Spleen (tissue), 11 donors: ENCODE results near the gene SLC38A11. TPM values are rescaled to one million over a fixed set of nuclear protein-coding genes. Genes with fewer than 3 reads are reported as not detected.
"Not testable (repeated sequence)": the region's sequence is repeated elsewhere in the genome, so short reads cannot be mapped to it uniquely, and the experiment has no call there.

Source experiments
- DNase-seq: peaks from one replicate; pipeline ENCODE4 v3.0.0-alpha.2; 2020
- H3K27ac ChIP-seq, 8 donors: fragments of 200-600 bp; sonication (generic) in 7 of 8; 1 replicate in 4 of 8; 2 replicates in 4 of 8; pipeline versions ENCODE4 v1.5.0 to v1.8.0; 2016 to 2021; ENCODE audit warnings: inconsistent platforms in 4 of 8, mild to moderate bottlenecking in 4 of 8, moderate library complexity in 1 of 8
- H3K27me3 ChIP-seq, 7 donors: fragments of 200-600 bp; sonication (generic) in 6 of 7; replicated peaks in 1 of 7; 1 replicate in 4 of 7; 2 replicates in 3 of 7; pipeline versions ENCODE4 v1.5.0 to v1.8.0; 2016 to 2021; ENCODE audit warnings: inconsistent platforms in 3 of 7, mild to moderate bottlenecking in 1 of 7
- H3K36me3 ChIP-seq, 6 donors: fragments of 200-600 bp; sonication (generic) in 5 of 6; 1 replicate in 4 of 6; 2 replicates in 2 of 6; pipeline versions ENCODE4 v1.5.0 to v1.8.0; 2016 to 2021; ENCODE audit warnings: inconsistent platforms in 2 of 6
- H3K4me1 ChIP-seq, 6 donors: fragments of 200-600 bp; sonication (generic) in 5 of 6; 1 replicate in 3 of 6; 2 replicates in 3 of 6; pipeline versions ENCODE4 v1.5.0 to v1.8.0; 2016 to 2021; ENCODE audit warnings: inconsistent platforms in 3 of 6
- H3K4me3 ChIP-seq, 8 donors: fragments of 200-600 bp; sonication (generic) in 7 of 8; 1 replicate in 4 of 8; 2 replicates in 4 of 8; pipeline versions ENCODE4 v1.5.0 to v1.8.0; 2016 to 2021; ENCODE audit warnings: inconsistent platforms in 4 of 8, mild to moderate bottlenecking in 4 of 8, moderate library complexity in 2 of 8
- H3K9me3 ChIP-seq, 8 donors: fragments of 200-600 bp; sonication (generic) in 7 of 8; 1 replicate in 4 of 8; 2 replicates in 4 of 8; pipeline versions ENCODE4 v1.5.0 to v1.8.0; 2016 to 2021; ENCODE audit warnings: inconsistent platforms in 4 of 8
- POLR2A ChIP-seq, 3 donors: fragments of 450-650 bp; IDR thresholded peaks; one replicate each; pipeline ENCODE4 v1.5.1; 2017; ENCODE audit warnings: antibody characterized with exemption in 3 of 3, mild to moderate bottlenecking in 1 of 3
- POLR2AphosphoS5 ChIP-seq, 3 donors: sonication (generic); formaldehyde crosslinking; IDR thresholded peaks; one replicate each; pipeline ENCODE4 v1.5.1; 2017; ENCODE audit warnings: antibody characterized with exemption in 3 of 3
- WGBS, 5 donors: extraction: QIAGEN DNeasy Blood & Tissue Kit in 3 of 5; methylation state at CpG; one replicate each; pipeline versions ENCODE4 v1.1.5 to v1.1.7; 2013 to 2018; 5-methylcytosine and 5-hydroxymethylcytosine counted together
- intact Hi-C: fragments of 100-400 bp; cut with DNase I; formaldehyde crosslinking; loops from one replicate; pipeline ENCODE4 v1.15.0; 2023; ENCODE audit warnings: low total_unique reads
- polyA plus RNA-seq, 3 donors: library from polyadenylated mRNA; stranded (reverse); fragments of 200-250 nt; gene quantifications; one replicate each; pipeline ENCODE4 v1.2.1, GENCODE V29; 2013
- total RNA-seq, 7 donors: library from RNA; depleted of rRNA in 3 of 7; stranded (reverse); fragments of >200 nt in 3 of 7; fragmentation: NEBNext Ultra II Directional in 4 of 7; extraction: Animal tissue kit (Norgen Biotek cat#: 25700) in 4 of 7; gene quantifications; one replicate each; pipeline versions ENCODE4 v1.1.0 to v1.2.1, GENCODE V29; 2016 to 2021
- TF ChIP-seq, protein P1 (sequence below), 11 experiments: fragments of 200-600 bp in 7 of 11; fragments of 450-650 bp in 4 of 11; sonication (generic) in 4 of 11; IDR thresholded peaks in 8 of 11; conservative IDR thresholded peaks in 3 of 11; 1 replicate in 7 of 11; 2 replicates in 4 of 11; pipeline versions ENCODE4 v1.4.0 to v1.8.0; 2016 to 2021; ENCODE audit warnings: antibody characterized with exemption in 11 of 11, inconsistent platforms in 4 of 11, mild to moderate bottlenecking in 1 of 11
- donor health status: healthy with polysubstance abuse.
- donor health status: DM: no; HTN: no; CAD: no; lungs with moderate emphysema.
- donor health status: DM: no; HTN: no; CAD: no.
- donor health status: Bipolar disorder and iron deficiency.
- donor health status: healthy.
- donor health status: DM: no; HTN: no; CAD: no.
- donor health status: DM: yes; HTN: yes; CAD: no.

SLC38A11 gene
- total and polyA plus RNA-seq, 10 donors: 5.8 to 48.6 (median 24.5) TPM

DNA sequence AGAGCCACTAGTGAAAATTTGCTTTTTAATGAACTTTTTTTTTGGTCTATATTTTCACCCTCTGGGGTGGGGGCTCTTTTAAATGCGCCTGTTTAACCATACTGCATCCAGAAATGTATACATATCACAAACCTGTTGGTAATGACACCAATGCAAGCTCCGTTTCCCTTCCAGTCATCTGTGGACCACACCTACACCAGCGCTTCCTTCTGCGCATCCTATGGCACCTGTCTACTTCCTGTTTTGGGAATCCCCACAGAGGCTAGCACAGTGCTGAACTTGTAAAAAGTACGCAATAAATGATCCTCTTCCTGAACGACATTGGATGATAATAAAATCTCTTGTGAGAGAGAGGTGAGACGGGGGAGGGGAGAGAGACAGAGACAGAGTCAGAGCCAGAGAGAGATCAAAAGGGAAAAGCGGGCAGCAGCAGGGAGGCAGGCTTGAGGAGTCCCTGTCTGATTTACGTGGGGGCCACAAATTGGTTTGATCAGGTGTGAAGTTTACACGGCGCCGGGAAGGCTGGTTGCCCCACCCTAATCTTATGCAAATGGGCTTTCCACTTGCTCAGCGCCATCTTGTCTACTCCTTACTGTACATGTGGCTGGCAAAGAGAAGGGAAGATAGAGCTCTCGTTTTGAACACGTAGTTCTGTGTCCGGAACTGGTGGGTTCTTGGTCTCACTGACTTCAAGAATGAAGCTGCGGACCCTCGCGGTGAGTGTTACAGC lies 38.1 kb upstream of the SLC38A11 start:
- peak; percentile 57 for DNase-seq
- intact Hi-C loops: no loop called here
- Histone ChIP-seq H3K27me3 (no peaks in the 10 kb centered on the region), H3K9me3 (no peaks in the 10 kb centered on the region), H3K36me3 (no peaks in the 10 kb centered on the region), H3K4me1 (peaks cover 0 to 35% (median 14%) of the 10 kb centered on the region in 6 donors), H3K27ac (peak overlapping the region in 2 of 8 donors; percentile 73 to 83), H3K4me3 (no peak overlapping the region)
- 73 to 83% (median 80%) methylated on average over 19 of the region's 19 CpGs for WGBS, 5 donors
- TF ChIP-seq, protein P1, sequence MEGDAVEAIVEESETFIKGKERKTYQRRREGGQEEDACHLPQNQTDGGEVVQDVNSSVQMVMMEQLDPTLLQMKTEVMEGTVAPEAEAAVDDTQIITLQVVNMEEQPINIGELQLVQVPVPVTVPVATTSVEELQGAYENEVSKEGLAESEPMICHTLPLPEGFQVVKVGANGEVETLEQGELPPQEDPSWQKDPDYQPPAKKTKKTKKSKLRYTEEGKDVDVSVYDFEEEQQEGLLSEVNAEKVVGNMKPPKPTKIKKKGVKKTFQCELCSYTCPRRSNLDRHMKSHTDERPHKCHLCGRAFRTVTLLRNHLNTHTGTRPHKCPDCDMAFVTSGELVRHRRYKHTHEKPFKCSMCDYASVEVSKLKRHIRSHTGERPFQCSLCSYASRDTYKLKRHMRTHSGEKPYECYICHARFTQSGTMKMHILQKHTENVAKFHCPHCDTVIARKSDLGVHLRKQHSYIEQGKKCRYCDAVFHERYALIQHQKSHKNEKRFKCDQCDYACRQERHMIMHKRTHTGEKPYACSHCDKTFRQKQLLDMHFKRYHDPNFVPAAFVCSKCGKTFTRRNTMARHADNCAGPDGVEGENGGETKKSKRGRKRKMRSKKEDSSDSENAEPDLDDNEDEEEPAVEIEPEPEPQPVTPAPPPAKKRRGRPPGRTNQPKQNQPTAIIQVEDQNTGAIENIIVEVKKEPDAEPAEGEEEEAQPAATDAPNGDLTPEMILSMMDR (IDR thresholded peaks at IDR 0.05 in 8 of 11, conservative IDR thresholded peaks at IDR 0.05 in 3 of 11): no peak
- no peak for TF ChIP-seq POLR2A (IDR thresholded peaks at IDR 0.05)
- no peak for TF ChIP-seq POLR2AphosphoS5 (IDR thresholded peaks at IDR 0.05)

DNA sequence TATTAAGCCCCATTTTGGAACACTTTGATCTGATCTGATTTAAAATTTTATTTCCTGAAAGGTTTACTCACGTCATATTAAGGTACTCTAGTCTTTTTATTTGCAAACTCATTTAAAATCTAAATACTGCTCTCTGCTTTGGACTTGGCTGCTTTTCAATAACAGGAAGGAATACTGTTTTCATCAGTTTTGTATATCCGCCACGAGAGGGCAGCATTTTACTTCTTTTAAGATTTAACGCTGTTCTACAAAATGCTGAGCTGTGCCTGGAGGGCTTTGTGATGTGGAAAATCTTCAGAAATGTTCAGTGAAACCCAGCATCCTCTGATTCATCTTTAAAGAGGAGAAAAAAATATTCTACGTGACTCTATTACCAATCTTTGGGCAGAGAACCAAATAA lies 37.5 kb upstream of the SLC38A11 start:
- WGBS, 5 donors: 0 to 2% (median 1%) methylated on average over 5 of the region's 5 CpGs
- TF ChIP-seq, protein P1 (IDR thresholded peaks at IDR 0.05 in 8 of 11, conservative IDR thresholded peaks at IDR 0.05 in 3 of 11): peak in 8 of 11 experiments; percentile 40 to 68 (median 62)
- TF ChIP-seq POLR2AphosphoS5 (IDR thresholded peaks at IDR 0.05) (no peak), POLR2A (IDR thresholded peaks at IDR 0.05) (no peak)
- intact Hi-C loops: no loop called here

DNA sequence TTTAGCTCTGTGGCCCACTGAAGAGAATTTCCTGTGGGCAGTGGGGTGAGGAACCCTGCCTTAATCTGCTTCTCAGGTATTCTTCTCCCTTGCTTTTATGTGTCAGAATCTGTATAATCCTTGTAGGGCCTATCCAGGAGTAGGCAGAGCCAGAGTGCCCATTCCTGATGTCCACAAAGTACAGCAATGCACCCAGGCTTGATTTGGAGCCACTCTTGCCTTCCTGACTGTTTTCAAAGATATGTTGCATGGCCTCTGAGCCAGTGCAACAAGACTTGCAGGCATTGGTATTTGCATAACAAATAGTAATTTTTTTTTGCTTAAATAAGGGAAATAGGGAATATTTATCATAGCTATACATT lies 36.7 kb upstream of the SLC38A11 start:
- H3K27me3 ChIP-seq, H3K4me3 ChIP-seq, intact Hi-C loops, H3K36me3 ChIP-seq, H3K9me3 ChIP-seq: not testable (repeated sequence)
- H3K4me1 ChIP-seq: peaks cover 0 to 36% (median 14%) of the 10 kb centered on the region in 6 donors
- H3K27ac ChIP-seq: peak overlapping the region in 7 of 8 donors; percentile 45 to 83 (median 71)
- peak; percentile 54 for DNase-seq

More for the DNA sequence above, 37.5 kb upstream of the SLC38A11 start:
- Histone ChIP-seq H3K27me3 (no peaks in the 10 kb centered on the region), H3K9me3 (no peaks in the 10 kb centered on the region), H3K36me3 (no peaks in the 10 kb centered on the region), H3K4me3 (no peak overlapping the region), H3K4me1 (peaks cover 0 to 36% (median 14%) of the 10 kb centered on the region in 6 donors), H3K27ac (peak overlapping the region in 5 of 8 donors; percentile 45 to 83 (median 73))
- no peak for DNase-seq

DNA sequence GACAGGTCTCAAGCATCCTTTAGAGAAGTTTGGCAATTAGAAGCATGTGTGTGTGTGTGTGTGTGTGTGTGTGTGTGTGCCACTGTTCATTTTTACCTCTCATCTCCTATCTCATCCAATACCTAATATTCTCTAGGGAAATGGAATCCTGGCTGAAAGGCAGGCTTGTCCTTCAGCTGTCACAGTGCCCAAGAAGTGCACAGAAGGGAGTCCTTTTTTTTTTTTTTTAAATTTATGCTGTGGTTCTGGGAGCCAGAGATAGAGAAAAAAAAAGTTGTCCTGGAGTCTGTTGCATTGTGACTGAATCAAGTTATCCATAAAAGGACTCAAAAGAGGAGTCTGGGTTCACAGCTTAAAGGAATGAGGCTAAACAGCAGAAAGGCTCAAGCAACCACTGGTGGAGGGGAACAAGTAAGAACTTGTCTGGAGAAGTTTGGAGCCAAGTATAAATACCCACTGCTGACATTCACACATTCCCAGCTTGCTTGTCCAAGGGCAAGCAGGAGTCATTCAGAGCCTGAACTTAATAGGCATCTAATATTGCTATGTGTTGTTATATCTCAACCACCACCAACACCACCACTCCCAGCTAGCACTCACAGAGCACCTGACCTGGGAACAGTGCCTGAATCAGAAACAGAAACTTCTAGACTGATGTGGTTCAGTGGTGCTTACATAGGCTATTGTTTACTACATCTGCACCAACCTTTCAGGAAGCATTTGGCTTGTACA lies 36.2 kb upstream of the SLC38A11 start:
- H3K27me3 ChIP-seq, intact Hi-C loops, H3K36me3 ChIP-seq, H3K4me3 ChIP-seq, H3K9me3 ChIP-seq: not testable (repeated sequence)
- H3K27ac ChIP-seq: peak overlapping the region; percentile 27 to 83 (median 70)
- peak in 1 of 3 donors; percentile 22 for TF ChIP-seq POLR2AphosphoS5 (IDR thresholded peaks at IDR 0.05)
- peak; percentile 71 for DNase-seq
- H3K4me1 ChIP-seq: peaks cover 0 to 36% (median 14%) of the 10 kb centered on the region in 6 donors

DNA sequence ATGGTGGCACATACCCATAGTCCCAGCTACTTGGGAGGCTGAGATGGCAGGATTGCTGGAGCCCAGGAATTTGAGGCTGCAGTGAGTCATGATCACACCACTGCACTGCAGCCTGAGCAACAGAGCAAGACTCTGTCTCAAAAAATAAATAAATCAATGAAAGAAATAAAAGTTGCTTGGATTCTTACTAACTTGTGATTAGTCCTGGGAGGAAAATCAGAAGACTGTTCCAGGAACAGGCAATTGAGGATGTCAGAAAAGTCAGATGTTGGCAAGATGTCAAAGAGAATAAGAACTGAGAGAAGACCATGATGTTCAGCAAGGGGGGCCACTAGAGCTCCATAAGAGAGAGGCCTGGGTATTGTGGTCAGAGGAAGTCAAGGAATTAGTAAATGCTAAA lies 35.6 kb upstream of the SLC38A11 start:
- Histone ChIP-seq H3K27ac (peak overlapping the region in 6 of 8 donors; percentile 59 to 83 (median 72)), H3K4me1 (peaks cover 0 to 36% (median 14%) of the 10 kb centered on the region in 6 donors)
- DNase-seq, H3K9me3 ChIP-seq, H3K27me3 ChIP-seq, H3K4me3 ChIP-seq, H3K36me3 ChIP-seq, intact Hi-C loops: not testable (repeated sequence)

DNA sequence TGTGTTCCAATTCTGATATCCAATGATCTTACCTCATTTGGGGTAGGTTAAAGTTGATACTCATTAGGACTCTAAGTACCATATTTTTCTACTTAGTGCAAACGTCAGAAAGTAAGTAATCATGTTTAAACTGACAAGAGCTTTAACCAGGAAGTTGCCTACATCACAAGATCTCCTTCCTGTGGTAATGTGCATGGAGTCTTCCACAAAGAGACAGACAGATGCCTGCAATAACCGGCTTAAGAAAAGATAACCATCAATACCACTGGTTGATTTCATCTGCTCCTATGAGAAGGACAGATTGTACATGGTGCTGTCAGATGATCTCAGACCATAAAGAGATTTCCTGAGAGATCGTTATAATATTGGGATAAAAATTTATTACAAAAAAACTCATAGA lies 33.5 kb upstream of the SLC38A11 start:
- H3K4me1 ChIP-seq: peaks cover 0 to 36% (median 14%) of the 10 kb centered on the region in 6 donors
- H3K4me3 ChIP-seq, H3K27ac ChIP-seq, H3K9me3 ChIP-seq, H3K27me3 ChIP-seq, intact Hi-C loops, H3K36me3 ChIP-seq, DNase-seq: not testable (repeated sequence)
- WGBS, 5 donors: 17 to 37% (median 24%) methylated on average over 3 of the region's 3 CpGs

DNA sequence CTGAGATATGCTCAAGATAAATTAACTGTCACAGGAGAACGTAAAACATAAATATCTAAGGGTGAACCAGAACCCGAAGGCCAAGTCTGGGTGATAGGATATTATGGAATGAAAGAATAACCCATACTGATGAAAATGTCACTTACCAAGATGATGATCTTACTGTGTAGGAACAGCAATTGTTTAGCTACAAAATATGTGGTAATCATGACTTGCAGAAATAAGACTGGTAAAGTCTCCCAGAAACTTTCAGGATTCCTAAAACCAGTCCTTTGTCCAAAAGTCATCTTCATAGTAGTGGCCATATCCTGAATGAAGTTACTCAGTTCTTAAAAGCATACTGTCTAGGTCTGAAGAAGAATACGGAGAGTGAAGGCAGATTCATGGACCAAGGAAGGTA lies 30.7 kb upstream of the SLC38A11 start:
- intact Hi-C loops, H3K27ac ChIP-seq: not testable (repeated sequence)
- WGBS, 5 donors: 59 to 66% (median 63%) methylated on average over 3 of the region's 3 CpGs

More for the DNA sequence above, 30.7 kb upstream of the SLC38A11 start:
- DNase-seq, H3K4me3 ChIP-seq, H3K27me3 ChIP-seq, H3K9me3 ChIP-seq, H3K36me3 ChIP-seq: not testable (repeated sequence)
- H3K4me1 ChIP-seq: peaks cover 0 to 17% (median 1%) of the 10 kb centered on the region in 6 donors
